ENCODE data around the gene TNFRSF1A.
"Not testable (repeated sequence)": the region's sequence is repeated elsewhere in the genome, so short reads cannot be mapped to it uniquely, and the experiment has no call there.

Gene TNFRSF1A

DNA sequence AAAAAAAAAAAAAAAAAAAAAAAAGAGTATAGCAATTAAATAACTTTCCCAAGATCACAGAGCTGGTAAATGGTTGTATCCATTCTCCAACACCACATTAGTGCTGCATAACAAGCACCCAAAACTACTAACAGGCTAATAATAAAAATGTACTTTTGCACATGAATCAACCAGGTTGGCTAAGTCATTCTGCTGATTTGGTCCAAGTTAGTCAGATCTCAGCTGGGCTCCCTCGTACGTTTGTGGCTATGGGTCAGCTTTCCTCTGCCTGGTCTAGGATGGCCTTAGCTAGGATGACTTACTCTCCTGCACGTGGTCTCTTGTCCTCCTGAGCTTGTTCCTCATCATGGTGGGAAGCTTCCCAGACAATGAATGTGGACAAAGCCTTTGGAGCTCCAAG is 39.3 kb downstream of the TNFRSF1A start:
- DNase-seq: no peak

DNA sequence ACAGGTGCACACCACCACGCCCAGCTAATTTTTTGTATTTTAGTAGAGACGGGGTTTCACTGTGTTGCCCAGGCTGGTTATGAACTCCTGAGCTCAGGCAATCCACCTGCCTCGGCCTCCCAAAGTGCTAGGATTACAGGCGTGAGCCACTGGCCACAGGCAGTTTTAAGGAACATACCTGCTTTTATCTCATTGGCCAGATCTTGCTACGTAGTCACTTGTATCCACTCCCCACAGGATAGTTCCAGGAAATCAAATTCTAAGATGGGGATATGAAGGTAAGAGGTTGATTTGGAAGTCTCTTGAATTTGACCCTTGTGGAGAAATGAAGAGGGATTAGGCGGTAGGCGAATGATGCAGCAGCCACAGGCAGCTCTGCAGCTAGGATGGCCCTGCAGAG is 40.2 kb downstream of the TNFRSF1A start:
- DNase-seq: no peak

DNA sequence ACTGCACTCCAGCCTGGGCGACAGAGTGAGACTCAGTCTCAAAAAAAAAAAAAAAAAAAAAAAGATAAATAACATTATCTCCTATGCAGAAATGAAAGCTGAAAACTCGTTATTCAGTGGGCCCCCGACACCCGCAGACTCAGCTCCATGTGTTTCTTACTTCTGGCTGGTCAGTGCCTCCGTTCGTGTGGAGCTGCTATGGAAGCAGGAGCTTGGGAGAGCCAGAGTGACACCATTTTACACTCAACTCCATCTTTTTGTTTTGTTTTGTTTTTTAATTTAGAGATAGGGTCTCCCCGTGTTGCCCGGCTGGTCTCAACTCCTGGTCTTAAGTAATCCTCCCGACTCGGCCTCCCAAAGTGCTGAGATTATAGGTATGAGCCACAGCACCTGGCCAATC is 44.7 kb downstream of the TNFRSF1A start:
- no peak for DNase-seq

DNA sequence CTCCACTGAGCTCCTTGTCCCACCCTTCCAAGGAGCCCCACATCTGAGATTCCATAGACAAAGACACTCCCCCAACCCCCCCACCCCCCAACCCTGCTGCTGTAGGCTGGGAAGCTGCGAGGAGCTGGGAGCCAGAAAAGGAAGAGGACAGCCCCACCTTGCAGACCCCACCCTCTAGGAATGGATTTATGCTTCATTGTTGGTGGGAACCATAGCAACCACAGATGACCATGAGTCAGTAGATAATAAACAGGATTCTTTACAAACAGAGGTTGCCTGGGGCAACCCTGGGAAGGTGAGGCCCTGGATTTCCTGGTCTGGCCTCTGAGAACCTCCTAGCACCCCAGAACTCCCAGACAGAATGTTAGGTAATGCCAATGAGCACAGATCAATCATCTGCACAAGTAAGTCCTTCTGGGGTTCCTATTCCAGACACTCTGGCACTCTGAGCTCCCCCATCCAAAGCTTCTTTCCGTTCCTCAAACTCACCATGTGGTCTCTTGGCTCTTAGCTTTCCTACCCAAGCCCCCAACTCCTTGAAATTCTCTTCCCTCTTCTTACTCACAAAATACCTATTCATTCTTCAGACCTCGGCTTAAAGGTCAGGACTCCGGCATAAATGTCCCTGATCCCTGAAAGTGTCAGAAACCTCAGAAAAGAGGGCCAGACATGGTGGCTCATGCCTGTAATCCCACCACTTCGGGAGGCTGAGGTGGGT is 46.6 kb downstream of the TNFRSF1A start:
- DNase-seq: peak; percentile 44

DNA sequence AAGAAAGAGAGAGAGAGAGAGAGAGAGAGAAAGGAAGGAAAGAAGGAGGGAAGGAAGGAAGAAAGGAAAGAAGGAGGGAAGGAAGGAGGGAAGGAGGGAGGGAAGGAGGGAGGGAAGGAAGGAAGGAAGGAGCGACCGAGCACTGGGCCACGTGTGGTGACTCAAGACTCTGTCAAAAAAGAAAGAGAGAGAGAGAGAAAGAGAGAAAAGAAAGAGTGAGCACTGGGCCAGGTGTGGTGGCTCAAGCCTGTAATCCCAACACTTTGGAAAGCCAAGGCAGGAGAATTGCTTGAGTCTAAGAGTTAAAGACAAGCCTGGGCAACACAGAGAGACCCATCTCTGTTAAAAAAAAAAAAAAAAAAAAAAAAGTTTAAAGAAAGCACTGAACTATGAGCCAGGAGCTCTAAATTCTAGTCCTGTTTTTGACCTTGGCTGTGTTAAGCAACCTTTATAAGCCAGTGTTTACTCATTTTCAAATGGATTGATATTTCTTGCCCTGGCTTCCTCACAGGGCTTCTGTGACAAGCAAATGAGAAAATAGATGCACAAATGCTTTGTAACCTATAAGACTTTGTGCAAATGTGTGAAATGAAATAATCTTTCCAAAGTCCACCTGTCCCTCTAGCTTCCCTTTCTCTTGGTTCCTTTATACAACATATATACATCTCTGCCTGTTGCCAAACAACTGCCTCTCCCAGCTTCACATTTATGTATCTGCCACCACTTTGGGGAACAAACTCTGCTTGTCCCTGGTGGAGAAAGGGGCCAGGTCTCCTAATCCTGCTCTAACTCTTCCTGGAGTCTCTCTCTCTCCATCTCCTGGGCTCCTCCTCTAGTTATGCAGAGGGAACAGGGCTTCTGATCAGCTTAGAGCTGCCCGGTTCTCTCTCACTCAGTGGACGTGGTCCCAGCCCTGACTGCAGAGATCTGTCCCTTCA is 47.5 kb downstream of the TNFRSF1A start:
- DNase-seq: peak; percentile 17

DNA sequence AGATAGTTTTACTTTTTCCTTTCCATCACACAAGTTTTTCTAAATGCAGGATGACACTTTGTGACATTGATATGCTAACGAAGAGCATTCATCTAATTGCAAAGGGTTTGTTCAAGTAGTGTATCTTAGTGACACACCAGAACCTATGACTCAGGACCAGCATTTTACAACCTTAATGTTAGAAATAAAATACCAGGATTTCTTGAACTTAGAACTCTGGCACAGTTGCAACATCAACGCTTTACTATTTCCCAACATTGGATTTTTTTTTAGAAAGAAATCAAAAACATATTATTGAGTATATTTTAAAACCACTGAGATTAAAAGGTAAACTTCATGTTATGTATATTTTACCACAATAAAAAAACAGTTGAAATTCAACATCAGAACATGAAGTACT is 49.3 kb downstream of the TNFRSF1A start:
- DNase-seq: no peak

DNA sequence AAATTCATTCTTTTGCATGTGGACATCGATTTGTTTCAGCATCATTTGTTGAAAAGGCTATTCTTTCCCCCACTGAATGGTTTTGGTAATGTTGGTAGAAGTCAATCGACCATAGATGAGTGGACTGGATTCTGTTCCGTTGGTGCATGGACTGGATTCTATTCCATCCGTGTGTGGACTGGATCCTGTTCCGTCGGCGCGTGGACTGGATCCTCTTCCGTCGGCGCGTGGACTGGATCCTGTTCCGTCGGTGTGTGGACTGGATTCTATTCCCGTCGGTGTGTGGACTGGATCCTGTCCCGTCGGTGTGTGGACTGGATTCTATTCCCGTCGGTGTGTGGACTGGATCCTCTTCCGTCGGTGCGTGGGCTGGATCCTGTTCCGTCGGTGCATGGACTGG is 52.0 kb downstream of the TNFRSF1A start:
- DNase-seq: not testable (repeated sequence)

GRCh38 chr12:6289081-6289480 is 52.8 kb downstream of the TNFRSF1A start:
- DNase-seq: not testable (repeated sequence)

GRCh38 chr12:6288235-6288634 is 53.6 kb downstream of the TNFRSF1A start:
- DNase-seq: no peak

DNA sequence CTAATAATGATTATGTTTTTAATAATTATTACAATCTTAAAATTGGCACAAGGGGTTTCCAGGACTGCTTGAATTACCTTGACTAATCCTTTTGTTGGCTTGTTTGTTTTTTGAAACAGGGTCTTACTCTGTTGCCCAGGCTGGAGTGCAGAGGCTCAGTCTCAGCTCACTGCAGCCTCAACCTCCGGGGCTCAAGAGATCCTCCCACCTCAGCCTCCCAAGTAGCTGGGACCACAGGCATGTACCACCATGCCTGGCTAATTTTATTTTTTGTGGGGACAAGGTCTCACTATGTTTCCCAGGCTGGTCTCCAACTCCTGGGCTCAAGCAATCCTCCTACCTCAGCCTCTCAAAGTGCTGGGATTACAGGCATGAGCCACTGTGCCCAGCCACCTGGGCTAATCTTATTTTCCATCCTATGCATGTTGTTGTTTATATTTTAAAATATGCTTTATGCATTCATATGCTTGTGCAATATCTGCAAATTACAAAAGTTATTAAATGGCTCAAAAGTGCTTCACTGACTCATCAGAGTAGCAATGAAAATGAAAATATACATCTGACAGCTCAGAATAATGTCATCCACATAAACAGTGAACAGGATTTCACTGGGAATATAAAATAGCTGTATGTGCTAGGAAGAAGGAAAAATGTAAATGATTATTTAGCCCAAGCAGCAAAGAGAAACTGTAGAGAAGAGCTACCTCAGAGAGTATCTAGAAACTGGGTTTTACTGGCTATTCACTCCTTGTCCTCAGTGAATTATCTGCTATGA is 56.2 kb downstream of the TNFRSF1A start:
- no peak for DNase-seq

GRCh38 chr12:6285063-6285477 is 56.8 kb downstream of the TNFRSF1A start:
- peak; percentile 80 for DNase-seq

DNA sequence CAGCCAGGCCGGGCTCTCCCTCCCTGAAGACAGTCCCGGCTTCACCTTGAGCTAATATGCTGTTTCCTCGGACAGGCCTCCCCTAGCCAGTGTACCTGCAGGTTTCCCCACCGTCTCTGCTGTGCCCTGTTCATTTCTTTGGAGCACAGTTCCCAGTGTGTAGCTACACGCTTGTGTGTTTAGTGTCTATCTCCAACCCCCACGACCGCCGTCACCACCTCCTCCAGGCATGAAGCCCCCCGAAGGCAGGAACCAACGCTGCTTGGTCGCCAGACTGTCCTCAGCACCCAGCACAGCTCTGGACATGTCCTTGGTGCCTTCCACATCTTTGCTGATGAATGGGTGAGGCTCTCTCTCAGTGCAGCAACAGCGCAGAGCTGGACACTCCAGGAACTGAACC is 57.6 kb downstream of the TNFRSF1A start:
- DNase-seq: no peak

GRCh38 chr12:6282453-6282840 is 59.4 kb downstream of the TNFRSF1A start:
- DNase-seq: no peak

DNA sequence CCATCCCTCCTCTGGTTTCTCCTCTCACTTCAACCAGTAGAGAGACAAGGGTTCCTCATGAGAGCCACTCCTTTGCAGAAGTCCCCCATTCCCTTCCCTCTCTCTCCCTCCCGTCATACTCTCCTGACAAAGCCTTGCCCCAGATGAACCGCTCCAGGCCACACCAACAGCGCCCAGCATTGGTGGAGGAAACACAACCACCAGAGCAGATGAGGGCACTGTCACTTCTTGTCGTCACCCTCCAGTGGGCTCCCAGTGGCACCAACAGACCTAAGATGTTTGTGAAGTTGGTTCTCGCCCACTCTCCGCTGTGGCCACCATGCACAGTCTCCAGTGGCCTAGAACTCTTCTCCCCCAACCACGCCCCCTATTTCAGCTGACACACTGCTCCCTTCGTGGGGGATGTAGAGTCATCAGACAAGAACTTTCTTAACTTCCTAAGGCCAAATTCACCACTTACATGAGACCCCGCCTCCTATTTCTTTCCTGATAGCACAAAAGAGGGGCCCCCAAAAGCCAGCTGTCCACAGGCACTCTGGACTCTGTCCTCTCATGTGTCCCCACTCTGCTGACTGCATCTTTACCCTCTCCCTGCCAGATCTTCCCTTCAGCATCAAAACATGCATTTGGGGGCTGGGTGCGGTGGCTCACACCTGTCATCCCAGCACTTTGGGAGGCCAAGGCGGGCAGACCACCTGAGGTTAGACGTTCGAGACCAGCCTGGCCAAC is 60.6 kb downstream of the TNFRSF1A start:
- no peak for DNase-seq

- no peak for DNase-seq
Observed at GRCh38 chr12:6280672-6281071, 61.2 kb downstream of the TNFRSF1A start.

- no peak for DNase-seq
Observed at GRCh38 chr12:6280053-6280469, 61.8 kb downstream of the TNFRSF1A start.

DNA sequence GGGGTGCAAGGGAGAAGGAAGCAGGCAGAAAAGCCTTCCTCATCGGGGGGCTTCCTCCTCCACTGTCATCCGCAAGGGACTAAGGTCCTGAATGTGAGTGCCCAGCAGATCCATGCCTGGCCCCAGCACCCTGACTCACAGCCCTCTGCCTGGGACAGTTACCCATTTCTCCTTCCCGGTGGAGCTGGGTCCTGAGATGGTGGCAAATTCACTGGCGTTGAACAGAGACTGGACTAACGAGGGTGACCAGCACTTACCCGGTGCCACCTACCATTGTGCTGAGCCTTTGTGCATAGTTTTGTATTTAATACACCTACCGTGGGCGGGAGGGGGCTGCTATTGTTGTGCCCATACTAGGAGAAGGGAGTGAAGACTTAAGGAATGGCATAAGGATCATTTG is 62.2 kb downstream of the TNFRSF1A start:
- no peak for DNase-seq

- DNase-seq: no peak
Observed at GRCh38 chr12:6279256-6279628, 62.6 kb downstream of the TNFRSF1A start.
